HepG2 (cell line): ENCODE data around the gene TEAD1. TPM values are rescaled to one million over a fixed set of nuclear protein-coding genes. Genes with fewer than 3 reads are reported as not detected.
A peak's percentile ranks its signal among the peaks of the same experiment; 100 is the strongest.

Experiments used
- ATAC-seq: fragments of 200-7000 bp; cut with Tn5 transposase; 3 replicates; pipeline ENCODE4 v1.9.1; 2020; ENCODE audit warnings: mild to moderate bottlenecking, moderate library complexity
- BruUV-seq: library from RNA; stranded (reverse); fragments of 400-500 nt; replicated peaks from 2 replicates; lab custom pipeline; 2021; lab: Mats Ljungman, UMichigan
- CTCF ChIA-PET: fragments of 300-600 bp; formaldehyde crosslinking; extraction: SDS; loops from one replicate; lab custom pipeline; 2021; ENCODE audit warnings: low total read pairs, inconsistent platforms, low intra/inter-chr PET ratio; lab: Yijun Ruan, JAX
- POLR2A ChIA-PET: fragments of 350-600 bp; sonication (Branson Sonifier 250); formaldehyde crosslinking; loops from one replicate; lab custom pipeline; 2020; ENCODE audit warnings: antibody characterized with exemption, inconsistent platforms; lab: Yijun Ruan, JAX
- DNase-seq: peaks from one replicate; pipeline ENCODE4 v3.0.0-alpha.2; 2015; ENCODE audit warnings: low spot score
- FAIRE-seq: peaks from 3 replicates; lab custom pipeline; 2011; peaks lifted over from hg19 to GRCh38; lab: Jason Lieb, UNC
- H2AFZ ChIP-seq: one replicate; pipeline ENCODE4 v1.6.1; 2011; ENCODE audit warnings: low read length, inconsistent platforms
- H3K27ac ChIP-seq: fragments of 300-600 bp; 3 replicates; pipeline ENCODE4 v1.8.0; 2011; ENCODE audit warnings: mixed run types, mild to moderate bottlenecking, mixed read lengths, low read length, inconsistent platforms; ENCODE audit not compliant: insufficient read depth; ENCODE audit errors: extremely low read length
- H3K27me3 ChIP-seq, 2 experiments: fragments of 200-600 bp in 1 of 2; 2 replicates in 1 of 2; 3 replicates in 1 of 2; pipeline versions ENCODE4 v1.6.0 to v1.8.0; 2011; ENCODE audit warnings: low read length in 2 of 2, mild to moderate bottlenecking in 2 of 2, moderate library complexity in 2 of 2, inconsistent platforms in 1 of 2; ENCODE audit not compliant: insufficient read depth in 2 of 2, control insufficient read depth in 1 of 2
- H3K36me3 ChIP-seq, 2 experiments: fragments of 200-600 bp in 1 of 2; replicated peaks in 1 of 2; 2 replicates in 1 of 2; 3 replicates in 1 of 2; pipeline versions ENCODE4 v1.5.1 to v1.8.0; 2011; ENCODE audit warnings: low read length in 2 of 2, inconsistent platforms in 1 of 2; ENCODE audit not compliant: insufficient read depth in 2 of 2, control insufficient read depth in 1 of 2
- H3K4me1 ChIP-seq: 2 replicates; pipeline ENCODE4 v1.5.1; 2012; ENCODE audit warnings: low read length, inconsistent platforms; ENCODE audit not compliant: insufficient read depth
- H3K4me2 ChIP-seq: 2 replicates; pipeline ENCODE4 v1.6.0; 2011; ENCODE audit warnings: low read depth, low read length, inconsistent platforms
- H3K4me3 ChIP-seq, 3 experiments: fragments of 200-600 bp in 1 of 3; sonication (generic), shearing (Covaris generic) in 1 of 3; replicated peaks in 1 of 3; 2 replicates each; pipeline ENCODE4 v1.5.1; 2011 to 2016; ENCODE audit warnings: low read length in 3 of 3, inconsistent platforms in 2 of 3, low read depth in 2 of 3, mild to moderate bottlenecking in 2 of 3, control low read depth in 1 of 3, mixed read lengths in 1 of 3; ENCODE audit not compliant: insufficient read depth in 1 of 3
- H3K79me2 ChIP-seq: one replicate; pipeline ENCODE4 v1.6.1; 2011; ENCODE audit warnings: low read length, inconsistent platforms; ENCODE audit not compliant: insufficient read depth
- H3K9ac ChIP-seq: 2 replicates; pipeline ENCODE4 v1.6.0; 2011; ENCODE audit warnings: mild to moderate bottlenecking, low read depth, low read length, inconsistent platforms; ENCODE audit not compliant: insufficient read depth
- H3K9me3 ChIP-seq: 2 replicates; pipeline ENCODE4 v1.5.1; 2012; ENCODE audit warnings: mild to moderate bottlenecking, low read length
- H4K20me1 ChIP-seq: 2 replicates; pipeline ENCODE4 v1.6.0; 2011; ENCODE audit warnings: inconsistent platforms, mild to moderate bottlenecking, low read length, moderate library complexity; ENCODE audit not compliant: insufficient read depth
- HMG20A ChIP-seq: IDR thresholded peaks from 2 replicates; pipeline ENCODE4 v1.6.1; 2016; ENCODE audit warnings: borderline replicate concordance
- ZKSCAN1 ChIP-seq: fragments of 150-350 bp; IDR thresholded peaks from 2 replicates; pipeline ENCODE4 v1.6.1; 2014; ENCODE audit warnings: low read length
- ZNF781 ChIP-seq: sonication (generic); formaldehyde crosslinking; IDR thresholded peaks from 2 replicates; pipeline ENCODE4 v1.5.1; 2020; ENCODE audit warnings: borderline replicate concordance, mild to moderate bottlenecking, missing genetic modification reagents; ENCODE audit errors: not compliant biosample characterization
- ZSCAN30 ChIP-seq: sonication (generic); formaldehyde crosslinking; IDR thresholded peaks from 2 replicates; pipeline ENCODE4 v1.5.0; 2020; ENCODE audit warnings: mild to moderate bottlenecking, missing genetic modification reagents
- WGBS: methylation state at CpG from one replicate; pipeline ENCODE4 v1.1.6; 2017; ENCODE audit warnings: low lambda C conversion rate; 5-methylcytosine and 5-hydroxymethylcytosine counted together
- in situ Hi-C: cut with HindIII; loops from 2 replicates; pipeline ENCODE4 v1.10.0; 2017; ENCODE audit warnings: low pct_unique_long_range_greater_than_20kb; ENCODE audit not compliant: extremely low pct_ligation_motif_present
- intact Hi-C: fragments of 100-400 bp; cut with micrococcal nuclease; formaldehyde crosslinking; loops from one replicate; pipeline ENCODE4 v1.10.0; 2022; ENCODE audit not compliant: unreplicated experiment
- polyA plus RNA-seq, 8 experiments: library from polyadenylated mRNA; depleted of rRNA in 3 of 8; stranded (reverse) in 7 of 8; unstranded in 1 of 8; fragments of >200 nt; fragmentation: Illumina TruSeq in 4 of 8; extraction: Trizol in 4 of 8; gene quantifications; 2 replicates each; pipeline versions ENCODE4 v1.2.1 to v1.2.3, GENCODE V29; 2011 to 2016; ENCODE audit warnings: low read depth in 4 of 8, missing spikeins in 1 of 8, mixed read lengths in 1 of 8; ENCODE audit not compliant: insufficient read depth in 1 of 8
- total RNA-seq, 5 experiments: library from RNA; depleted of rRNA; stranded (reverse); fragments of >200 nt; fragmentation: Illumina TruSeq; extraction: Trizol; gene quantifications; 2 replicates each; pipeline ENCODE4 v1.2.3, GENCODE V29; 2016; ENCODE audit warnings: low read depth in 1 of 5
- TF ChIP-seq, protein P1 (sequence below): sonication (generic); formaldehyde crosslinking; conservative IDR thresholded peaks from 2 replicates; pipeline ENCODE4 v1.4.0; 2020; ENCODE audit warnings: missing genetic modification reagents
- TF ChIP-seq, protein P2 (sequence below): sonication (generic); formaldehyde crosslinking; conservative IDR thresholded peaks from 2 replicates; pipeline ENCODE4 v1.8.0; 2022; ENCODE audit warnings: mild to moderate bottlenecking, moderate library complexity, missing genetic modification reagents
- TF ChIP-seq, protein P3 (sequence below), 2 experiments: sonication (generic) in 1 of 2; formaldehyde crosslinking in 1 of 2; IDR thresholded peaks; 2 replicates each; pipeline versions ENCODE4 v1.5.1 to v1.6.1; 2011 to 2020; ENCODE audit warnings: borderline replicate concordance in 1 of 2, low read depth in 1 of 2, low read length in 1 of 2, mild to moderate bottlenecking in 1 of 2, missing genetic modification reagents in 1 of 2, moderate library complexity in 1 of 2

Gene TEAD1
- total and polyA plus RNA-seq, 2 of the 13 experiments (the other 11 are each of a cell fraction or from before 2014, with no cell fraction given) = 20.1 to 30.5 TPM

DNA sequence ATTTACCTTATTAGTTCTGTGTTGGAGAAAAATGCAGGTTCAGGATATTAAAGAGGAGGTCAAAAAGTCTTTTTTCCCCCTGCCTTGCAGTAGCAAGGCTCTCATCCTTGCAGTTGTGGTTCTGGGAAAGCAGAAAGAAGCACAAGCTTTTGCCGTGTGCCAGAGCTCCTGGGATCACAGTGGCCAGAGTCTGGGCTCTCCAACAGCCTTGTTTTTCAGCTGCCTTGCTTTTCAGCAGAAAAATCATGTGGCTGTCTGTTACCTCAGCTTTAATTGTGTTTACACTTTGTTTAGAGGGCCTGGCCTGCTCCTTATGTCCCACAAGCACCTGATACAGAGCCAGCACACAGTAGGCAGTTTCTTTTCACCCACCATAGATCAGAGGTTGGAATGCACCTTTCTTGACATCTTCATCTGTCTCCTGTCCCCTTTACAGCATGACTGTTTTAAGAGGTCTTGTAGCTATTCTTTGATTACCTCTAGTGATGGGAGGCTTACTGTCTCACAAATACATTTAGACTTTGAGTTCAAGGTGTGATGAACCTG is 67.5 kb downstream of the TEAD1 start:
- FAIRE-seq = no peak
- BruUV-seq = no TSS peak

DNA sequence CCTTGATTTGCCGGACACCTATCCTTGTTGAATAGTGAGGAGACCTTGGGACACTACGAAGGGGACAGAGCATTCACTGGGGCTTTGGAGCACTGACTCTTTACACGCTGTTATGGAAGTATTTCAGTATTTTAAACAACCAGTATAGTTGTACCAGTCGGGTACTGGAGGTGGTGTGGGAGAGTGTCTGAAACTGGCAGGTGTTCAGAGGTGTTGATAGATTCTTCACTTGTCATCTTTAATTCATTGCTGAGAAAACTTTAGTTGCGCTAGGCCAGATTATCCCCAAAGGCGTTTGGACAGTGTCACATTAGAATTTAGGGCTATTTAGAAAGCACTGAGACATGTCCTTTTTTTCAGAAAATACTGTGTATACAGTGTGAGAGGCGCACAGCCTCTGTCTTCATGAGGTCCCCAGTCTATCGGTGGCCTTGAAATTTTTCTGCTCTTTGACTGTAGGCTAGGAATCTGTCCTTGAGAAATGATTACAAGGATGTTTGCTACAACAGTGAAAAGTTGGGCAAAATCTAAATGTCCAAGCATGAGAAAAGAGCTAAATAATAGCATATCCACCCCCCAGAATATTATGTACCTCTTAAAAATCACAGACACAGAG is 69.7 kb downstream of the TEAD1 start:
- no peak overlapping the region for H3K4me3 ChIP-seq
- ATAC-seq (peak; percentile 60), DNase-seq (no peak), FAIRE-seq (no peak)
- H3K27me3 ChIP-seq = no peaks in the 10 kb centered on the region
- H4K20me1 ChIP-seq = peaks cover 17% of the 10 kb centered on the region
- BruUV-seq = no TSS peak
- POLR2A ChIA-PET = no interaction called here
- no peak overlapping the region for H3K27ac ChIP-seq
- intact Hi-C loops = loop anchor here (2.0 kb wide), 1 partner anchor 67 kb away; no protein-coding TSS in a partner anchor
- H3K9ac ChIP-seq = no peak overlapping the region
- peaks cover 42% of the 10 kb centered on the region for H3K4me1 ChIP-seq
- CTCF ChIA-PET = no interaction called here
- peaks cover 19% of the 10 kb centered on the region for H3K79me2 ChIP-seq
- in situ Hi-C loops = no loop called here
- H3K36me3 ChIP-seq = 0 out of 5 replicates have a peak, but pooled peaks cover 0 to under 1% of the 10 kb centered on the region in 2 experiments
- WGBS = 73% methylated on average over 8 of the region's 8 CpGs
- no peak overlapping the region for H2AFZ ChIP-seq
- H3K9me3 ChIP-seq = no peaks in the 10 kb centered on the region
- no peak overlapping the region for H3K4me2 ChIP-seq
- TF ChIP-seq ZSCAN30 (CRISPR knock-in tag) (no peak), HMG20A (CRISPR knock-in tag) (no peak)
- TF ChIP-seq, protein P1, sequence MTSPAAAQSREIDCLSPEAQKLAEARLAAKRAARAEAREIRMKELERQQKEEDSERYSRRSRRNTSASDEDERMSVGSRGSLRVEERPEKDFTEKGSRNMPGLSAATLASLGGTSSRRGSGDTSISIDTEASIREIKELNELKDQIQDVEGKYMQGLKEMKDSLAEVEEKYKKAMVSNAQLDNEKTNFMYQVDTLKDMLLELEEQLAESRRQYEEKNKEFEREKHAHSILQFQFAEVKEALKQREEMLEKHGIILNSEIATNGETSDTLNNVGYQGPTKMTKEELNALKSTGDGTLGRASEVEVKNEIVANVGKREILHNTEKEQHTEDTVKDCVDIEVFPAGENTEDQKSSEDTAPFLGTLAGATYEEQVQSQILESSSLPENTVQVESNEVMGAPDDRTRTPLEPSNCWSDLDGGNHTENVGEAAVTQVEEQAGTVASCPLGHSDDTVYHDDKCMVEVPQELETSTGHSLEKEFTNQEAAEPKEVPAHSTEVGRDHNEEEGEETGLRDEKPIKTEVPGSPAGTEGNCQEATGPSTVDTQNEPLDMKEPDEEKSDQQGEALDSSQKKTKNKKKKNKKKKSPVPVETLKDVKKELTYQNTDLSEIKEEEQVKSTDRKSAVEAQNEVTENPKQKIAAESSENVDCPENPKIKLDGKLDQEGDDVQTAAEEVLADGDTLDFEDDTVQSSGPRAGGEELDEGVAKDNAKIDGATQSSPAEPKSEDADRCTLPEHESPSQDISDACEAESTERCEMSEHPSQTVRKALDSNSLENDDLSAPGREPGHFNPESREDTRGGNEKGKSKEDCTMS (CRISPR knock-in tag) = no peak
- TF ChIP-seq, protein P2, sequence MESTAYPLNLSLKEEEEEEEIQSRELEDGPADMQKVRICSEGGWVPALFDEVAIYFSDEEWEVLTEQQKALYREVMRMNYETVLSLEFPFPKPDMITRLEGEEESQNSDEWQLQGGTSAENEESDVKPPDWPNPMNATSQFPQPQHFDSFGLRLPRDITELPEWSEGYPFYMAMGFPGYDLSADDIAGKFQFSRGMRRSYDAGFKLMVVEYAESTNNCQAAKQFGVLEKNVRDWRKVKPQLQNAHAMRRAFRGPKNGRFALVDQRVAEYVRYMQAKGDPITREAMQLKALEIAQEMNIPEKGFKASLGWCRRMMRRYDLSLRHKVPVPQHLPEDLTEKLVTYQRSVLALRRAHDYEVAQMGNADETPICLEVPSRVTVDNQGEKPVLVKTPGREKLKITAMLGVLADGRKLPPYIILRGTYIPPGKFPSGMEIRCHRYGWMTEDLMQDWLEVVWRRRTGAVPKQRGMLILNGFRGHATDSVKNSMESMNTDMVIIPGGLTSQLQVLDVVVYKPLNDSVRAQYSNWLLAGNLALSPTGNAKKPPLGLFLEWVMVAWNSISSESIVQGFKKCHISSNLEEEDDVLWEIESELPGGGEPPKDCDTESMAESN (CRISPR knock-in tag) = 0 out of 2 replicates have a peak, but pooled peaks have one; percentile 46
- TF ChIP-seq, protein P3, sequence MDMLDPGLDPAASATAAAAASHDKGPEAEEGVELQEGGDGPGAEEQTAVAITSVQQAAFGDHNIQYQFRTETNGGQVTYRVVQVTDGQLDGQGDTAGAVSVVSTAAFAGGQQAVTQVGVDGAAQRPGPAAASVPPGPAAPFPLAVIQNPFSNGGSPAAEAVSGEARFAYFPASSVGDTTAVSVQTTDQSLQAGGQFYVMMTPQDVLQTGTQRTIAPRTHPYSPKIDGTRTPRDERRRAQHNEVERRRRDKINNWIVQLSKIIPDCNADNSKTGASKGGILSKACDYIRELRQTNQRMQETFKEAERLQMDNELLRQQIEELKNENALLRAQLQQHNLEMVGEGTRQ (IDR thresholded peaks at IDR 0.05; ENCODE audit: low read depth, low read length) = no peak
- TF ChIP-seq, protein P3 (CRISPR knock-in tag; IDR thresholded peaks at IDR 0.05; ENCODE audit: borderline replicate concordance) = no peak

More for the DNA sequence above, 67.5 kb downstream of the TEAD1 start:
- H3K4me1 ChIP-seq = peaks cover 39% of the 10 kb centered on the region
- in situ Hi-C loops = no loop called here
- no peaks in the 10 kb centered on the region for H3K9me3 ChIP-seq
- no peak overlapping the region for H3K4me2 ChIP-seq
- H4K20me1 ChIP-seq = peaks cover 15% of the 10 kb centered on the region
- intact Hi-C loops = no loop called here
- H3K9ac ChIP-seq = no peak overlapping the region
- peaks cover 22% of the 10 kb centered on the region for H3K79me2 ChIP-seq
- H2AFZ ChIP-seq = no peak overlapping the region
- H3K27ac ChIP-seq = no peak overlapping the region
- ATAC-seq = no peak
- WGBS = 87% methylated on average over 1 of the region's 1 CpG
- H3K4me3 ChIP-seq = no peak overlapping the region
- POLR2A ChIA-PET = no interaction called here
- 0 out of 5 replicates have a peak, but pooled peaks cover 0 to 2% of the 10 kb centered on the region in 2 experiments for H3K36me3 ChIP-seq
- peak; percentile 71; the same call in 1 of the 2 replicates for TF ChIP-seq ZKSCAN1
- no peak for TF ChIP-seq ZNF781 (CRISPR knock-in tag)
- H3K27me3 ChIP-seq = no peaks in the 10 kb centered on the region
- no peak for DNase-seq
- CTCF ChIA-PET = no interaction called here
